ENCODE data around the gene TENM4. TPM values are rescaled to one million over a fixed set of nuclear protein-coding genes. Genes with fewer than 3 reads are reported as not detected.

TENM4 gene
- total and polyA plus RNA-seq, 2 of the 8 experiments (the other 6 are each of a cell fraction or from before 2014, with no cell fraction given): 3.5 to 7.2 TPM

DNA sequence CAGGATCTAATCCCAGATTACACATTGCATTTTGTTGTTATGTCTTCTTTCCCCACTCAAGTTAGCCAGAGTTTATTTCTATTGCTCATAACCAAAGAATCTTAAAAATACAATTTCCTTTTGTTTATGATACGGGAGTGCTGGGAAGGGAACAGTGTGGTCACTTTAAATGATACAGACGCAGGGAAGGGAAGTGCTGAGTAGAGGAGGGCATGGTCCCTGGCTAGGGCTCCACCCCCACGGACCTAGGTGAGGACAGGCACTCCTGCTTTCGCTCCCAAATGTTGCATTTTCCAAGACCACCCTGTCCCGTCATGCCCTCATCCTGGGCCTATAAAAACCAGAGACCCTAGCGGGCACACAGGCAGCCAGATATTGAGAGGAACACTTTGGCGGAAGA lies 835.5 kb downstream of the TENM4 start:
- FAIRE-seq: no peak

More for the DNA sequence above, 835.5 kb downstream of the TENM4 start:
- H2BK20ac ChIP-seq (ENCODE audit: low read length): no peak overlapping the region
- H3K79me2 ChIP-seq (ENCODE audit: control insufficient read depth in 1 of 2, insufficient read depth in 2 of 2, low read length in 2 of 2): no peaks in the 10 kb centered on the region
- H3K56ac ChIP-seq (replicated peaks; ENCODE audit: insufficient read length, low read depth, low read length): no peak overlapping the region
- H2BK15ac ChIP-seq (ENCODE audit: low read length): no peak overlapping the region
- no peak overlapping the region for H2BK12ac ChIP-seq (ENCODE audit: low read depth, low read length)
- H2BK120ac ChIP-seq (replicated peaks; ENCODE audit: low read depth, low read length): no peak overlapping the region
- no peak overlapping the region for H2AK5ac ChIP-seq (ENCODE audit: low read depth, low read length)
- H3K4me2 ChIP-seq (ENCODE audit: insufficient read depth in 1 of 2, low read depth in 2 of 2, low read length in 2 of 2): no peak overlapping the region
- no peaks in the 10 kb centered on the region for H3K36me3 ChIP-seq (ENCODE audit: control insufficient read depth in 2 of 4, insufficient read depth in 4 of 4, low read length in 3 of 4)
- H3K27ac ChIP-seq (ENCODE audit: low read depth, low read length): no peak overlapping the region
- H3K14ac ChIP-seq (ENCODE audit: insufficient read length): no peak overlapping the region
- CTCF ChIA-PET (ENCODE audit: partially characterized antibody): no interaction called here
- no peak overlapping the region for H3K9ac ChIP-seq (replicated peaks in 1 of 4; ENCODE audit: extremely low read depth in 1 of 4, low read depth in 3 of 4, low read length in 3 of 4)
- POLR2A ChIA-PET (ENCODE audit: partially characterized antibody): no interaction called here
- H2AFZ ChIP-seq (ENCODE audit: low read length): peak overlapping the region; percentile 58; the same call in 1 of the 2 replicates
- no peak overlapping the region for H4K8ac ChIP-seq (ENCODE audit: extremely low read depth, insufficient read depth, low read length)
- H3K79me1 ChIP-seq (ENCODE audit: low read depth, low read length): no peaks in the 10 kb centered on the region
- no peak for DNase-seq (ENCODE audit: low read depth in 1 of 2, low spot score in 2 of 2)
- no peak overlapping the region for H3K18ac ChIP-seq (ENCODE audit: extremely low read depth, low read length)
- TF ChIP-seq POLR2AphosphoS5 (IDR thresholded peaks at IDR 0.05; ENCODE audit: low read depth, low read length) (no peak), SP2 (IDR thresholded peaks at IDR 0.05; ENCODE audit: low read length) (no peak), SIN3A (conservative IDR thresholded peaks at IDR 0.05 in 1 of 2, IDR thresholded peaks at IDR 0.05 in 1 of 2; ENCODE audit: low read depth in 1 of 2, low read length in 2 of 2) (no peak), EP300 (IDR thresholded peaks at IDR 0.05; ENCODE audit: borderline replicate concordance in 1 of 2, low read depth in 2 of 2, low read length in 2 of 2) (no peak), ZNF274 (IDR thresholded peaks at IDR 0.05; ENCODE audit: borderline replicate concordance, extremely low read depth, low read length) (no peak), CHD1 (IDR thresholded peaks at IDR 0.05; ENCODE audit: low read depth, low read length) (no peak), SP1 (IDR thresholded peaks at IDR 0.05; ENCODE audit: low read depth, low read length) (no peak), SRF (IDR thresholded peaks at IDR 0.05; ENCODE audit: low read depth, low read length) (no peak), RAD21 (IDR thresholded peaks at IDR 0.05 in 1 of 2, conservative IDR thresholded peaks at IDR 0.05 in 1 of 2; ENCODE audit: low read depth in 2 of 2, low read length in 2 of 2) (no peak)
- TF ChIP-seq, protein P1, sequence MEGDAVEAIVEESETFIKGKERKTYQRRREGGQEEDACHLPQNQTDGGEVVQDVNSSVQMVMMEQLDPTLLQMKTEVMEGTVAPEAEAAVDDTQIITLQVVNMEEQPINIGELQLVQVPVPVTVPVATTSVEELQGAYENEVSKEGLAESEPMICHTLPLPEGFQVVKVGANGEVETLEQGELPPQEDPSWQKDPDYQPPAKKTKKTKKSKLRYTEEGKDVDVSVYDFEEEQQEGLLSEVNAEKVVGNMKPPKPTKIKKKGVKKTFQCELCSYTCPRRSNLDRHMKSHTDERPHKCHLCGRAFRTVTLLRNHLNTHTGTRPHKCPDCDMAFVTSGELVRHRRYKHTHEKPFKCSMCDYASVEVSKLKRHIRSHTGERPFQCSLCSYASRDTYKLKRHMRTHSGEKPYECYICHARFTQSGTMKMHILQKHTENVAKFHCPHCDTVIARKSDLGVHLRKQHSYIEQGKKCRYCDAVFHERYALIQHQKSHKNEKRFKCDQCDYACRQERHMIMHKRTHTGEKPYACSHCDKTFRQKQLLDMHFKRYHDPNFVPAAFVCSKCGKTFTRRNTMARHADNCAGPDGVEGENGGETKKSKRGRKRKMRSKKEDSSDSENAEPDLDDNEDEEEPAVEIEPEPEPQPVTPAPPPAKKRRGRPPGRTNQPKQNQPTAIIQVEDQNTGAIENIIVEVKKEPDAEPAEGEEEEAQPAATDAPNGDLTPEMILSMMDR (IDR thresholded peaks at IDR 0.05; ENCODE audit: control extremely low read depth in 1 of 3, insufficient read depth in 1 of 3, low read depth in 1 of 3, low read length in 3 of 3): no peak
- no peaks in the 10 kb centered on the region for H4K20me1 ChIP-seq (replicated peaks in 1 of 2; ENCODE audit: control insufficient read depth in 1 of 2, insufficient read depth in 2 of 2, low read length in 2 of 2)
- H3K9me3 ChIP-seq (ENCODE audit: insufficient read depth in 2 of 2, low read depth in 1 of 2, low read length in 1 of 2): no peaks in the 10 kb centered on the region; a peak in 1 of 4 replicates
- no peak overlapping the region for H3K4ac ChIP-seq (replicated peaks; ENCODE audit: insufficient read length, low read depth, low read length)
- H4K91ac ChIP-seq (replicated peaks; ENCODE audit: insufficient read length, low read length): no peak overlapping the region
- H3K23me2 ChIP-seq (ENCODE audit: low read depth, low read length): no peaks in the 10 kb centered on the region
- no peak overlapping the region for H3K4me3 ChIP-seq (ENCODE audit: extremely low read depth in 1 of 4, insufficient read depth in 2 of 4, low read depth in 3 of 4, low read length in 4 of 4)
- no peak overlapping the region for H3K23ac ChIP-seq (ENCODE audit: insufficient read length)
- H4K5ac ChIP-seq (ENCODE audit: insufficient read length, low read depth, low read length): no peak overlapping the region
- 91% methylated on average over 7 of the region's 7 CpGs; no CpG with 5 or more reads in 1 of the 2 experiments for WGBS, 2 experiments (ENCODE audit: extremely low coverage in 1 of 2, insufficient coverage in 1 of 2, insufficient read length in 1 of 2, insufficient replicate concordance in 2 of 2, low coverage in 1 of 2, low lambda C conversion rate in 2 of 2, missing lambda C conversion rate in 1 of 2)
- no peak overlapping the region for H2BK5ac ChIP-seq (ENCODE audit: low read depth, low read length)
- no peaks in the 10 kb centered on the region for H3K4me1 ChIP-seq (replicated peaks in 1 of 4; ENCODE audit: control insufficient read depth in 3 of 4, insufficient read depth in 4 of 4, low read length in 3 of 4)
- no peaks in the 10 kb centered on the region for H3K27me3 ChIP-seq (replicated peaks in 1 of 4; ENCODE audit: control insufficient read depth in 3 of 4, extremely low read depth in 1 of 4, insufficient read depth in 3 of 4, low read length in 3 of 4)
